ENCODE measurements around the gene SPI1. TPM values are rescaled to one million over a fixed set of nuclear protein-coding genes. Genes with fewer than 3 reads are reported as not detected.

The SPI1 gene
- total RNA-seq, 2 experiments from 2014 or later: 71.2 to 79.6 TPM

DNA sequence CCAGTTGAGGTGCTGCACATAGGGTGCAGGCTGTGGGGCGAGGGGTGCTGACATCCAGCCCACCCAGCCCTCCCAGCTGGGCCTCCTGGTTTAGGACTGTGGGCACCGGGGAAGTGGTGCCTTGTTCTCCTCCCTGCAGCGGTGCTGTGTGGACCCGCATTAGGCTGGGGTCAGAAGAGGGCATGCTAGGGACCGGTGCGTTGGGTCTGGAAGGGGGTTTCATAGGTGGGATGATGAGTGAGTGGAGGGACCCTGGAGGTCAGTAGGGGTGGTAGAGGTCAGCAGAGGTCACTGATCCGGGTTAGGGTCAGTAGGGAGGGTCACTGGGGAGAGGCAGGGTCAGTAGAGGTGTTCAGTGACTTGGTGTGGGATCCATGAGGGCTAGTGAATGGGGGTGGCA is 19.2 kb downstream of the SPI1 start:
- CTCF ChIA-PET (ENCODE audit: unreplicated experiment): no interaction called here
- H3K79me2 ChIP-seq (ENCODE audit: insufficient read depth, low read depth, low read length): no peaks in the 10 kb centered on the region
- no peak for TF ChIP-seq EZH2phosphoT487 (IDR thresholded peaks at IDR 0.05; ENCODE audit: borderline replicate concordance, low read depth, low read length)
- TF ChIP-seq, protein P1, sequence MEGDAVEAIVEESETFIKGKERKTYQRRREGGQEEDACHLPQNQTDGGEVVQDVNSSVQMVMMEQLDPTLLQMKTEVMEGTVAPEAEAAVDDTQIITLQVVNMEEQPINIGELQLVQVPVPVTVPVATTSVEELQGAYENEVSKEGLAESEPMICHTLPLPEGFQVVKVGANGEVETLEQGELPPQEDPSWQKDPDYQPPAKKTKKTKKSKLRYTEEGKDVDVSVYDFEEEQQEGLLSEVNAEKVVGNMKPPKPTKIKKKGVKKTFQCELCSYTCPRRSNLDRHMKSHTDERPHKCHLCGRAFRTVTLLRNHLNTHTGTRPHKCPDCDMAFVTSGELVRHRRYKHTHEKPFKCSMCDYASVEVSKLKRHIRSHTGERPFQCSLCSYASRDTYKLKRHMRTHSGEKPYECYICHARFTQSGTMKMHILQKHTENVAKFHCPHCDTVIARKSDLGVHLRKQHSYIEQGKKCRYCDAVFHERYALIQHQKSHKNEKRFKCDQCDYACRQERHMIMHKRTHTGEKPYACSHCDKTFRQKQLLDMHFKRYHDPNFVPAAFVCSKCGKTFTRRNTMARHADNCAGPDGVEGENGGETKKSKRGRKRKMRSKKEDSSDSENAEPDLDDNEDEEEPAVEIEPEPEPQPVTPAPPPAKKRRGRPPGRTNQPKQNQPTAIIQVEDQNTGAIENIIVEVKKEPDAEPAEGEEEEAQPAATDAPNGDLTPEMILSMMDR (conservative IDR thresholded peaks at IDR 0.05; ENCODE audit: low read length): no peak

GRCh38 chr11:47358731-47359051 is 19.7 kb downstream of the SPI1 start:
- CTCF ChIA-PET (ENCODE audit: unreplicated experiment): no interaction called here

More for the DNA sequence above, 19.2 kb downstream of the SPI1 start:
- no peak for DNase-seq (ENCODE audit: low spot score)
- BruUV-seq (replicated peaks): no TSS peak
- Histone ChIP-seq H3K27ac (ENCODE audit: low read depth, low read length, poor library complexity, severe bottlenecking) (no peak overlapping the region), H3K9me3 (ENCODE audit: low read length) (no peaks in the 10 kb centered on the region), H4K20me1 (ENCODE audit: insufficient read depth, low read length) (no peaks in the 10 kb centered on the region), H2AFZ (ENCODE audit: low read length) (no peak overlapping the region), H3K9me2 (ENCODE audit: insufficient read depth, low read length) (no peaks in the 10 kb centered on the region), H3K36me3 (ENCODE audit: insufficient read depth, low read length) (peaks cover 32% of the 10 kb centered on the region), H3K4me2 (ENCODE audit: low read length) (no peak overlapping the region), H3K4me3 (ENCODE audit: low read depth, low read length, poor library complexity, severe bottlenecking) (no peak overlapping the region), H3K4me1 (ENCODE audit: insufficient read depth, low read length, poor library complexity, severe bottlenecking) (no peaks in the 10 kb centered on the region)
- POLR2A ChIA-PET: interaction anchor here (0.6 kb wide), 1 partner anchor 141 kb away, joined by 3 read pairs; no protein-coding TSS in a partner anchor
- intact Hi-C loops (cut with micrococcal nuclease; ENCODE audit: unreplicated experiment): no loop called here

DNA sequence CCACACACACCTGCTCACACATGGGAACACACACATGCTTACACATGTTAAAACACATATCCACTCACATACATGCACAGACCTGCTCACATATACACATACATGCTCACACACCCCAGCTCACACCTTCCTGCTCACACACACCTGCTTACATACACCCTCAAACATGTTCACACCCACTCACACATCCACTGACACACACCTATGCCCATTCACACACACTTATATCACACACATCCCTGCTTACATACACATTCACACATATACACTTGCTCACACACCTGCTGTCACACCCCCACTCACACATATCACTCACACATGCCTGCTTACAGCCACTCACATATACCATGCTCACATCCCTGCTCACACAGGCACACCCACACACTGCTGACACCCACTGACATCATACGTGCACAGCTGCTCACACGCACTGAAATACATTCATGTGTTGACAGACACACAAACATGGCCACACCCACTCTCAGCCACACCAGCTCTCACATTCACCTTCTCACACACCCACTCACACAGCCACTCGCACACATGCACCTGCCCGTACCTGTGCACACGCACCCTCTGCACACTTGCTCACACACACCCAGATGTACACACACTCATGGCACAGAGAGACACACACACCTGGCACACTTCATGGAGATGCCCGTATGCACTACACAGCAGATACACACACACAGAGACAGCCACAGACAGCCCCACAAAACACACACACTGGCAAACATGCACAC is 20.2 kb downstream of the SPI1 start:
- DNase-seq (ENCODE audit: low spot score): no peak
- Histone ChIP-seq H3K9me2 (ENCODE audit: insufficient read depth, low read length) (no peaks in the 10 kb centered on the region), H3K4me2 (ENCODE audit: low read length) (no peak overlapping the region), H3K4me1 (ENCODE audit: insufficient read depth, low read length, poor library complexity, severe bottlenecking) (no peaks in the 10 kb centered on the region), H3K27ac (ENCODE audit: low read depth, low read length, poor library complexity, severe bottlenecking) (no peak overlapping the region), H3K79me2 (ENCODE audit: insufficient read depth, low read depth, low read length) (no peaks in the 10 kb centered on the region), H4K20me1 (ENCODE audit: insufficient read depth, low read length) (no peaks in the 10 kb centered on the region), H3K36me3 (ENCODE audit: insufficient read depth, low read length) (peaks cover 35% of the 10 kb centered on the region), H2AFZ (ENCODE audit: low read length) (no peak overlapping the region), H3K4me3 (ENCODE audit: low read depth, low read length, poor library complexity, severe bottlenecking) (no peak overlapping the region), H3K9me3 (ENCODE audit: low read length) (no peaks in the 10 kb centered on the region)
- intact Hi-C loops (cut with micrococcal nuclease; ENCODE audit: unreplicated experiment): no loop called here
- CTCF ChIA-PET (ENCODE audit: unreplicated experiment): no interaction called here
- POLR2A ChIA-PET: no interaction called here
- TF ChIP-seq, protein P1 (conservative IDR thresholded peaks at IDR 0.05; ENCODE audit: low read length): no peak
- TF ChIP-seq EZH2phosphoT487 (IDR thresholded peaks at IDR 0.05; ENCODE audit: borderline replicate concordance, low read depth, low read length): no peak
- BruUV-seq (replicated peaks): no TSS peak

More at GRCh38 chr11:47358731-47359051, 19.7 kb downstream of the SPI1 start:
- no peak overlapping the region for H3K4me3 ChIP-seq (ENCODE audit: low read depth, low read length, poor library complexity, severe bottlenecking)
- H4K20me1 ChIP-seq (ENCODE audit: insufficient read depth, low read length): no peaks in the 10 kb centered on the region
- peaks cover 35% of the 10 kb centered on the region for H3K36me3 ChIP-seq (ENCODE audit: insufficient read depth, low read length)
- POLR2A ChIA-PET: no interaction called here
- no TSS peak for BruUV-seq (replicated peaks)
- TF ChIP-seq, protein P1 (conservative IDR thresholded peaks at IDR 0.05; ENCODE audit: low read length): no peak
- H3K9me2 ChIP-seq (ENCODE audit: insufficient read depth, low read length): no peaks in the 10 kb centered on the region
- H3K9me3 ChIP-seq (ENCODE audit: low read length): no peaks in the 10 kb centered on the region
- H3K27ac ChIP-seq (ENCODE audit: low read depth, low read length, poor library complexity, severe bottlenecking): no peak overlapping the region
- no peaks in the 10 kb centered on the region for H3K4me1 ChIP-seq (ENCODE audit: insufficient read depth, low read length, poor library complexity, severe bottlenecking)
- no peak overlapping the region for H2AFZ ChIP-seq (ENCODE audit: low read length)
- H3K79me2 ChIP-seq (ENCODE audit: insufficient read depth, low read depth, low read length): no peaks in the 10 kb centered on the region
- H3K4me2 ChIP-seq (ENCODE audit: low read length): no peak overlapping the region
- no peak for DNase-seq (ENCODE audit: low spot score)
- intact Hi-C loops (cut with micrococcal nuclease; ENCODE audit: unreplicated experiment): no loop called here
